HG02938 (cell line): ENCODE data around the gene ANGPTL4.
"Not testable (repeated sequence)": the region's sequence is repeated elsewhere in the genome, so short reads cannot be mapped to it uniquely, and the experiment has no call there.

Experiments used
- ATAC-seq: cut with Tn5 transposase; IDR thresholded peaks from one replicate; pipeline ENCODE4 v1.9.1; 2021; ENCODE audit warnings: mild to moderate bottlenecking, moderate library complexity; ENCODE audit not compliant: unreplicated experiment

Gene ANGPTL4

DNA sequence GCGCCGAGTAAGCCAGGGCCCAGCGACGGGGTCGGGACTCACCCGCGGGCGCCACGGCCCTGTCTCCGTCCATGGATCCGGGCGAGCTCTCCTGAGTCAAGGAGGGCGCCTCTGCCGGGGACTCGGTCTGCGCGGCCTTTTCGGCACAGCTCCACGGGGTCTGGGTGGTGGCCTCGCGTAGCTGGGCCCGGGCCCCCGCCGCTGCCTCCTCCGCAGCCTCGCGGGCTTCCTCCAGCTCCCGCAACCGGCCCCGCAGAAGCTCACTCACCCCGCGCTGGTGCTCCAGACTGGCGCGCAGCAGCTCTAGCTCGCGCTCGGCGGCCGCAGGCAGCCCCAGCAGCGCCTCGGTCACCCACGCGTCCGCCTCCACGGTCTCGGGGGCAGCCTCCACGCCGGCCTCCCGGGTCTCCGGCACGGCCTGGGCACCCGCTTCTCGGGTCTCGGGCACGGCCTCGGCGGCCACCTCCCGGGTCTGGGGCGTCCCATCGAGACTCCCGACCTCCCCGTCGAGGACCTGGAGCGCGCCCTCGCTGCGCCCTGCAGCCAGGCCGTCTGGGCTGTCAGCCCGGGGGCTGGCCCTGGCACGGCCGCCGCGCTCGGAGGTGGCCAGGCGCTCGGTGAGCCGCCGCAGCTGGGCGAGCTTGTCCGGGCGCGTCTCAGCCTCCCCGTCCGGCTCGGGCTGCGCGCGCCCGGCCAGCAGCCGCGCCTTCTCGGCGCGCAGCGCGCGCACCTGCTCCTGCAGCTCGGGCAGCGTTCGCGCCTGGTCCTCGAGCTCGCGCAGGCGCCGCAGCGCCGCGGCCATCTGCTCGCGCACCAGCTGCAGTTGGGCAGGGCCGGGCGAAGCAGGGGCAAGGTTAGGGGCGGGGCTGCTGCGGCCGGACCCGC is 29.3 kb upstream of the ANGPTL4 start:
- ATAC-seq: no peak

DNA sequence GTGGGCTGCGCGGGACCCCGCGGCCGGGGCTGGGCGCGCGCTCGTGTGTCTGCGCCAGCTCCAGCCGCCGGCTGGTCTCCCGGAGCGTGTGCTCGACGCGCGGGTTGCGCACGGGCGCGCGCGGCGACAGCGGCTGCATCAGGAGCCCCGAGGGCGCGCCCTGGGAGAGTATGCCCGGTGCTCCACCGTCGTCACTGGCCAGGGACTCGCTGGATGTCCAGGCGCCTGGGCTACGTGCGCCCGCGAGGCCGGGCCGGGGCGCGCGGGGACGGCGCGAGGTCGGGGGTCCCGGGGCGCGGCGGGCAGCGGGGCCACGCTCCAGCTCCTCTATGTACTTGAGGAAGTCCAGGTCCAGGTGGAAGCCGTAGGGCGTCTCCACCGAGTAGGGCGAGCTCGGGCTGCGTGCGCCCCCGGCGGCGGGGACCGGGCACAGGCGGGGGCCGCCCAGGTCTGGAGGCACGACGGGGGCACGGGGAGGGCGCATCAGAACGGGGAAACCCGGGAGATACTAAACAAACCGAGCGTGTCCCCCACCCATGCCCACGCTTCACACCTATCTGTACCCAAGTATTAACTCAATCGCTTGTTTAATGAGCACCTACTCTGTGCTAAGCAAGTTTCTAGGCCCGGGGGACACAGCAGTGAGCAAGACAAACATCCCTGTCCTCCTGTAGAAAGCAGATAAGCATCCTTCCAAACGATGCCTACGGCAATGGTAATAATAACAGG is 28.4 kb upstream of the ANGPTL4 start:
- ATAC-seq: no peak

DNA sequence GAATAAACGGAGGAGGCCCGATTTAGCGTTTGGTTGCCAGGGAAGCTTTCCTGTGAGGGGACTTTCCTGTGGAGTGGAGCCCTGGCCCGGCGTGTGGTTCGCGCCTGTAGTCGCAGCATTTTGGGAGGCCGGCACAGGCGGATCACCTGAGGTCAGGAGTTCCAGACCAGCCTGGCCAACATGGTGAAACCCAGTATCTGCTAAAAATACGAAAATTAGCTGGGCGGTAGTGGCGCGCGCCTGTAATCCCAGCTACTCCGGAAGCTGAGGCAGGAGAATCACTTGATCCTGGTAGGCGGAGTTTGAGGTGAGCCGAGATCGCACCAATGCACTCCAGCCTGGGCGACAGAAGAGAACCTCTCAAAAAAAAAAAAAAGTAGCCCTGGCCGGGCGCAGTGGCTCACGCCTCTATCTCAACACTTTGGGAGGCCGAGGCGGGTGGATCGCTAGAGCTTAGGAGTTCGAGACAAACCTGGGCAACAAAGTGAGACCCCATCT is 27.8 kb upstream of the ANGPTL4 start:
- no peak for ATAC-seq

DNA sequence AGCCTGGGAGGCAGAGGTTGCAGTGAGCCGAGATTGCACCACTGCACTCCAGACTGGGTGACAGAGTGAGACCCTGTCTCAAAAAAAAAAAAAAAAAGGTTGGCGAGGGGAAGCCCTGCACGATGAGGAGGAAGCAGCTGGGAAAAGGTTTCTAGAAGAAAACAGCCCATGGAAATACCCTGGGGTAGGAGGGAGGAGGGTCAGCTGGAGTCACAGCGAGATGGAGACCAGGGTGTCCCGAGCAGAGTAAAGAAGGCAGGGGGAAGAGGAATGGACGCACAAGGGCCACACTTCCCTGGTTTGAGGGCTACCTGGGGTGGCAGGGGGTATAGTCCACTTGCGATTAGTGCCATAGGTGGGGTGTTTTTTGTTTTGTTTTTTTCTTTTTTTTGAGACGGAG is 27.3 kb upstream of the ANGPTL4 start:
- ATAC-seq: no peak

DNA sequence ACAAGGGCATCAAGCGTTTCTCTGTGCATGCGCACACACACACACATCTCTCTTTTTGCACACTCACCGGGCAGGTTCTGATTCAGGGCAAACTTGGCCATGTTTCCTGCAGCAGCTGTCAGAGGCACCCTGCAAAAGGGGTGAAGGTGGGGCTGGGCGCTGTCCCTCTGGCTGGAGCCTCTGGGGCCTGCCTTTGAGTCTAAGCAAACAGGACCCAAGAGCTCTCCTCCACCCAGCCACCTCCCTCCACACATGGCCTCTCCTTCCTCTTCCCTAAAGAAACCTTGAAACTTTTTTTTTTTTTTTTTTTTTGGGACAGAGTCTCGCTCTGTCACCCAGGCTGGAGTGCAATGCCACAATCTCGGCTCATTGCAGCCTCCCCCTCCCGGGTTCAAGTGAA is 26.2 kb upstream of the ANGPTL4 start:
- ATAC-seq: no peak

DNA sequence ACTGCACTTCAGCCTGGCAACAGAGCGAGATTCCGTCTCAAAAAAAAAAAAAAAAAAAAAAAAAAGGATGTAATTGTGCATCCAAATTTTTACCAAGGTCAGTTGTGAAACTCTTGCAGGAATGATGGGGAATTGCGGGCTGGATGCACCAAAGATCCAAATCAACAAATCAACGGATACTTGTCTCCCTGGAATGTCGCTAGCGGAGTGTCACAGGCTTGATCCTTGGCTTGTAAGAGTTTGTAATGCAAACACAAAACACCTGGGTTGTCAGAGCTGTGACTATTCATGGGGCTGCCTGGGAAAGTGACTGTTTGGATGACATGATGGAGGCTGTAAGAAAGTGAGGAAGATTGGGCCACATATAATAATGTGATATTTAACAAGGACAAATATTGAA is 25.1 kb upstream of the ANGPTL4 start:
- ATAC-seq: no peak

DNA sequence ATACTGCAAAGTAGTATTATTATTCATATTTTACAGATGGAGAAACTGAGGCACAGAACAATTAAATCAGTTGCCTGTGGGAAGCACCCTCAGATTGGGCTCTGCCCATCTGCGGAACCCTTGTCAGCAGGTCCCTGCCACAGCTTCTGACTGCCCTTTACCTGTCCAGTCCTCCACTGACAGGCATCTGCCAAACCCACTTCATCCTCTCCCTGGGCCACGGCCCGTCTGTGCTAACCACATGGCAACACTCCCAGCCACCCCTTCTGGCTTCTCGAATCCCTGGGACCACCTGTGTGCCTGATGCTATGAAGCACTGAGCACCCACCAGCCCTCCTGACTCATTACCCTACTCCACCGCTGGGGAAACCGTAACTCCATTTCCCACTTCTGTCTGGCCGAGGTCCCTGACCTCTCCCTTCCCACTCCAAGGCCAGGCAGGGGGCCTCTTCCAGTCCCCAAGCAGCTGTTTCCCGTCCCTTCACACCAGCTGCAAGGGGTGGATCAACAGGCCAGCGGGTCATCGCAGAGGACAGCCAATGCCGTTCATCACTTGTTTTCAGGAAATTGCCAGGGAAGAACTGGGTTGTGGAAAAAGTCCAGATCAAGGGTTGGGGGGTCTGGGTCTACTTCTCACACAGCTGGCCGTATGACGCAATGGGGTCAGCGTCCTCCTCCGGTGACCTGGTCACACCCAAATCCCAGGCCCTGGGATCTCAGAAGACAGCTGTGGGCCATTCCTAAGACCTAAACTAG is 23.4 kb upstream of the ANGPTL4 start:
- no peak for ATAC-seq

DNA sequence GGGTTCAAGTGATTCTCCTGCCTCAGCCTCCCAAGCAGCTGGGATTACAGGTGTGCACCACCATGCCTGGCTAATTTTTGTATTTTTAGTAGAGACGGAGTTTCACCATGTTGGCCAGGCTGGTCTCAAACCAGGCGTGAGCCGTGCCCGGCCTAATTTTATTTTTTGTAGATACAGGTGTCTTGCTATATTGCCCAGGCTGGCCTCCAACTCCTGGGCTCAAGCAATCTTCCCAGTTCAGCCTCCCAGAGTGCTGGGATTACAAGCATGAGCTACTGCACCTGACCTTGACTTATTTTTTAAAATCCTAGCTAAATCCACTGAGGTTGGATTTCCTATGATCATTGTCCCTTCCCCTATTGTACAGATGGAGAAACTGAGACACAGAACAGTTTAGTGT is 22.5 kb upstream of the ANGPTL4 start:
- not testable (repeated sequence) for ATAC-seq

DNA sequence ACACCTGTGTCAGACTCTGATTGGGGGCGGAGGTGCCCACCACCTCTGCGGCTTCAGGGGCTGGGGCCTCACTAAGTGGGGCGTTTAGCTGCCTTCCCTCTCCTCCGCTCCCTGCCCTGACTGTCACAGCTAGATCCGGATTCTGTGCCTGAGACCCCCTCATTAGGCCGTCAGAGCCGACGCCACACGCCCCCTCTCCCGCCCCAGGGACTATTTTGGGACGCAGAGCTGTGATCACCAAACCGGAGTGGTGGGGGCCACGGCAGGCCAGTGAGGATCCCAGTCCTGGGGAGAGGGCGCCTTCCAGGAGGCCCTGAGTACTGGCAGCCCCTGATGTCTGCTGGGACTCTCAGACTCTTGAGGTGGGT is 21.7 kb upstream of the ANGPTL4 start:
- ATAC-seq: no peak

DNA sequence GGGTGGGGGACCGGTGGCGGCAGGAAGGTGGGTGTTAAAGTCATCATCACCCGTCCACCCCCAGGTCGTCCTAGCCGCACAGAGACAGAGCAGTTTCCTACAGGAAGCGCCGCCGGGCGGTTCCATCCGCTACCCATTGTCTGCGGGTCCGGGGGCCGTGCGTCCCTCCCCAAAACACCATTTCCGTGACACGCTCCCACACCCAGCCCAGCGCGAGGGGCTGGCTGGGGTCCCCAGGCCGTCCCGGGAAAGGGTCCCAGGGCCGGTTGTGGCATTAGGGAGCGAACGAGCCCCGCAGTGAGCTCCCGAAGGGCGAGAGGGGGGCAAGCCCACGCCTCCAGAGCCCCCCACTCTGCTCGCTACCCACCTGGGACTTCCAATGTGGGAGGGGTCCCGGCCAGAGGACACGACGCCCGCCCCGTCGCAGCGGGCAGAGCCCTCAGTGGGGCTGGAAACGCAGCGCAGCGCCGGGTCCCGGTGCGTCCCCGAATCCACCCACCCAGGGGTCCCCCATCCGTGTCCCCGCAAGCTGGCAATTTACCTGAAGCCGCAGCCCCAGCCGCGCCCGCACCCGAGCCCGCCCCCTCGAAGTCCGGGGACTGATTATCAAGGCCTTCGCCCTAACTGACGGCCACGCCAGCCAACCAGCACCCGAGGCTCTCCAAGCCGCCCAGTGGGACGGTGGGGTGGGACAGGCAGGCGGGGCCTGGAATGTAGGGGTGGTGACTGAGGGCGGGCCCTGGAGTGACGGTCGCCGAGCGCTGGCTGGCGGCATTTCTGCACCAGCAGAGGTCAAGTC is 21.1 kb upstream of the ANGPTL4 start, which contains the start of gene KANK3:
Gene KANK3, minus strand, starts transcription at position 579 of the 799 bp plus-strand sequence. CDS start 5,434 bp downstream, outside the sequence.
- ATAC-seq: peak; percentile 79

DNA sequence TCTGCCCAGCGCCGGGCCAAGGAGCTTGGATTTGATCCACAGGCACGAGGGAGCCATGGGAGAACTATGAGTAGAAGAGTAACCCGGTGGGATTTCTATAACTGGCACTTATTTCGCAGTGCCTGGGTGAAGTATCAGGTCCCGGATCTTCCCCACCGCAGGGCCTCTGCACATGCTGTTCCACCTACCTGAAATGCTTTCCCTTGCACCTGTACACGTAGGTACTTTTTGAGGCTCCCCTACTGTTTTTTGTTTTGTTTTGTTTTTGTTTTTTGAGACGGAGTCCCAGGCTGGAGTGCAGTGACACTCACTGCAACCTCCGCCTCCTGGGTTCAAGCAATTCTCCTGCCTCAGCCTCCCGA is 20.5 kb upstream of the ANGPTL4 start:
- no peak for ATAC-seq

DNA sequence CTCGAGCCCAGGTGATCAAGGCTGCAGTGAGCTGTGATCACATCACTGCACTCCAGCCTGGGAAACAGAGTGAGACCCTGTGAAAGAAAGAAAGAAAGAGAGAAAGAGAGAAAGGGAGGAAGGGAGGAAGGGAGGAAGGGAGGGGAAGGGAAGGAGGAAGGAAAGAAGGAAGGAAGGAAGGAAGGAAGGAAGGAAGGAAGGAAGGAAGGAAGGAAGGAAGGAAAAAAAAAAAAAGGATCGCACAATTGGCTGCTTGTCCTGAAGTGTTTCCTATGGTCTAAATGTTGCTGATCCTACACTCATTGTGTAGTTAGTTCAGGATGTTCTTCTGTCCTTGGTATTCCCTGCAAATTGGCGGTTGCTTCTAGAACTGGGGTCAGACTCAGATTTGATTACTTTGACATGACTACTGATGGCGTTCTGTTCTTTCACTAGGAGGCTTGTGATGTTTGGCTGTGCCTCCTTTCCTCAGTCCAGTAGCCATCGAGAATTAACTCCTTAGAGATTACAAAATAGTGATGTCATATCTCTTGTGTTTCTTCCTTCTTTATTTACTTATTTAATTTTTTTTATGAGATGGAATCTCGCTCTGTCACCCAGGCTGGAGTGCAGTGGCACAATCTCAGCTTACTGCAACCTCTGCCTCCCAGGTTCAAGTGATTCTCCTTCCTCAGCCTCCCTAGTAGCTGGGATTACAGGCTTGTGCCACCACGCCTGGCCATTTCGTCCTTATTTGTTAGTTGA is 14.2 kb upstream of the ANGPTL4 start:
- ATAC-seq: not testable (repeated sequence)

DNA sequence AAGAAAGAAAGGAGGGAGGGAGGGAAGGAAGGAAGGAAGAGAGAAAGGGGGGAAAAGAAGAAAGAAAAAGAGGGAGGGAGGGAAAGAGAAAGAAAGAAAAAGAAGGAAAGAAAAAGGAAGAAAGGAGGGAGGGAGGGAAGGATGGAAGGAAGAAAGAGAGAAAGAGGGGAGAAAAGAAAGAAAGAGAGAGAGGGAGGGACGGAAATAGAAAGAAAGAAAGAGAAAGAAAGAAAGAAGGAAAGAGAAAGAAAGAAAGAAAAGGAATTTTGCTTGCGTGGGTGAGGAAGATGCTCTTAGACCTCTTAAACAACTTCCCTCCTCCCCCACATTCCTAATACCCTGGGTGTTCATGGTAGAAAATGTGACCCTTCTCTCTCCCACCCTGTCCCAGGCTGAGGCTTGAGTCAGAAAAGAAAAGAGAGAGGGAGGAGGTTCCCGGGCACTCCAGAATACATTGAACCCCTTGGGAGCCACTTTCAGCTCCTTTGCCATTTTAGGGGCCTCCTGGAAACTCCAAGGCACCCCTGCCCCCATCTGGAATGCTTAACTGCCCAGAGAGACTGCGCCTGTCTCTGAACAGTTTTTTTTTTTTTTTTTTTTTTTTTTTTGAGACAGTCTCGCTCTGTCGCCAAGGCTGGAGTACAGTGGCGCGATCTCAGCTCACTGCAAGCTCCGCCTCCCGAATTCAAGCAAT is 11.7 kb upstream of the ANGPTL4 start:
- ATAC-seq: no peak

DNA sequence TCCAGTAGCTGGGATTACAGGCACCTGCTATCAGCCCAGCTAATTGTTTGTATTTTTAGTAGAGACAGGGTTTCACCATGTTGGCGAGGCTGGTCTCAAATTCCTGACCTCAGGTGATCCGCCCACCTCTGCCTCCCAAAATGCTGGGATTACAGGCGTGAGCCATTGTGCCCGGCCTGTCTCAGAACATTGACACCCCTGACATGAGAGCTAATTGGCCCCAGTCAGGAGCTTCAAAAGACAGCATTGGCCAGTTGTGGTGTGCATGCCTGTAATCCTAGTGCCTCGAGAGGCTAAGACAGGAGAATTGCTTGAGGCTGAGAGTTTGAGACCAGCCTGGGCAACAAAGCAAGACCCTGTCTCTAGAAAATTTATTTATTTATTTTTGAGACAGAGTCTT is 11.1 kb upstream of the ANGPTL4 start:
- not testable (repeated sequence) for ATAC-seq

DNA sequence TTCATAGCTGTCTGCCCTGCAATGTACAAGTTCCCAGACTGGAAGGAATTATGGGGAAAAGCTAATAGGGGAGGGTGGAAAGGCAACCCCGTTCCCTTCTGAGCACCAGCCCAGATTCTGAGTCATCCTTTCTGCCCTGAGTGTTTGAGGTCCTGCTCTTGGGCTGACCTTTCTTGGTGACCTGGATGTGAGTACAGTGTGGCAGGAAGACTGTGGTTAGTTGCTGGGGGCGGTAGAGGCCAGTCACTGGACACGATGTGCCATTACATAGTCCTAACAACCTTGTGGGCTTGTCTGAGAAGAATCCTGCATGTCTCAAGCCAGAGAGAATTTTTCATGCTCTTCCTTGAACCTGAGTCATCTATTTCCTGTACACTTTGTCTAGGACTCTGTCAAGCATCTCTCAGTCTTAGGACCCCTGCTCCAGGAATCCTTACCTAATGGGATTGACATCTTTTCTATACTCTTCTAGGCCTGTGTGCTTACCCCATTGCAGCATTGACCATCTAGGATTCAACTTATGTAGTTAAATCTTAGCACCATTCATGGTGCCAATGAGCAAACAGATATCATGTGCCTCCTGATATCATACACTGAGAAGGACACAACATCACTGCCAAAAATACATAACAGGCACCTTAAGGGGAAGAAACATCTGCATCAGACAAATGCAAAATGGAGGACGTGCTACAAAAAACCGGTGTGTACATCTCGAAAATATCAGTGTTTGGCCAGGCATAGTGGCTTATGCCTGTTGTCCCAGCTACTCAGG is 8.1 kb upstream of the ANGPTL4 start:
- no peak for ATAC-seq

DNA sequence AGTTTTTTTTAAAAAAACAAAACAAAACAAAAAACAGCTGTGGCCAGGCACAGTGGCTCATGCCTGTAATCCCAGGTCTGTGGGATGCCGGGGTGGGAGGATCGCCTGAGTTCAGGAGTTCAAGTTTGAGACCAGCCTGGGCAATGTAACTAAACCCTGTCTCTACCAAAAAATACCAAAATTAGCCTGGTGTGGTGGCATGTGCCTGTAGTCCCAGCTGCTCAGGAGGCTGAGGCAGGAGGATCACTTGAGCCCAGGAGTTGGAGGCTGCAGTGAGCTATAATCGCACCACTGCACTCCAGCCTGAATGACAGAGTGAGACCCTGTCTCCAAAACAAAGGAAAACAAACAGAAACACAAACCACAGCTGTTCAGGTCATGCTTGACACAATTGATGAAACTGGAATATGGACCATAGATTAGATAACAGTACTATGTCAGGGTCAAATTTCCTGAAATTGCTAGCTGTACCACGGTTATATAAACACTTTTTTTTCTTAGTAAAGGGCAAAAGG is 6.9 kb upstream of the ANGPTL4 start:
- ATAC-seq: no peak

DNA sequence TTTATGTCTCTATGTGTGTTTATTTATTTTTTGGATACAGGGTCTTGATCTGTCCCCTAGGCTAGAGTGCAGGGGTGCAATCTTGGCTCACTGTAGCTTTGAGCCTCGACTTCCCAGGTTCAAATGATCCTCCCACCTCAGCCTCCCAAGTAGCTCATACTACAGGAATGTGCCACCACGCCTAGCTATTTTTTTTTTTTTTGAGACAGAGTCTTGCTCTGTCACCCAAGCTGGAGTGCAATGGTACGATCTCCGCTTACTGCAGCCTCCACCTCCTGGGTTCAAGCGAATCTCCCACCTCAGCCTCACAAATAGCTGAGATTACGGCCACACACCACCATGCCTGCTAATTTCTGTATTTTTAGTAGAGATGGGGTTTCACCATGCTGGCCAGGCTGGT is 5.0 kb upstream of the ANGPTL4 start:
- no peak for ATAC-seq

DNA sequence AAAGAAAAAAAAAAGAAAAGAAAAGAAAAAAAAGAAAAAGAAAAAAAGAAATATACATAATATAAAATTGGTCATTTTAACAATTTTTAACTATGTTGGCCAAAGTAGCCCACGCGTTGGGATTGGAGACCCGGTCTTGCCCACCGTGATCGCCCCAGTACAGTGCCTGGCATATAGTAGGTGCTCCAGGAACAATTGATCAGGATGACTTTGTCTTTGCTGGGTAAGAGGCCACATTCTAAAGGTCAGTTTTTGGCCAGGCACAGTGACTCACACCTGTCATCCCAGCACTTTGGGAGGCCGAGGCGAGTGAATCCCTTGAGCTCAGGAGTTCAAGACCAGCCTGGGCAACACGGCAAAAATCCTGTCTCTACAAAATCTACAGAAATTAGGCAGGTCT is 3.8 kb upstream of the ANGPTL4 start:
- ATAC-seq: no peak
